ENCODE measurements around the gene PCSK7.
"Not testable (repeated sequence)": the region's sequence is repeated elsewhere in the genome, so short reads cannot be mapped to it uniquely, and the experiment has no call there.

Gene PCSK7

GRCh38 chr11:117214404-117215110 lies 17.3 kb downstream of the PCSK7 start:
- DNase-seq, result no peak

GRCh38 chr11:117212697-117213355 lies 19.0 kb downstream of the PCSK7 start:
- DNase-seq, result no peak

- no peak for DNase-seq
These were observed 21.3 kb downstream of the PCSK7 start for GRCh38 chr11:117210620-117211019.

GRCh38 chr11:117209351-117210125 lies 22.3 kb downstream of the PCSK7 start:
- DNase-seq, result not testable (repeated sequence)

- not testable (repeated sequence) for DNase-seq
These were observed 23.2 kb downstream of the PCSK7 start for GRCh38 chr11:117208710-117209109.

GRCh38 chr11:117207481-117207880 lies 24.4 kb downstream of the PCSK7 start:
- DNase-seq, result not testable (repeated sequence)

GRCh38 chr11:117206859-117207258 lies 25.0 kb downstream of the PCSK7 start:
- not testable (repeated sequence) for DNase-seq

GRCh38 chr11:117206111-117206510 lies 25.8 kb downstream of the PCSK7 start:
- not testable (repeated sequence) for DNase-seq

GRCh38 chr11:117205211-117205818 lies 26.6 kb downstream of the PCSK7 start:
- no peak for DNase-seq

GRCh38 chr11:117204283-117205080 lies 27.4 kb downstream of the PCSK7 start:
- DNase-seq, result no peak

GRCh38 chr11:117203069-117203407 lies 28.8 kb downstream of the PCSK7 start:
- DNase-seq, result no peak

GRCh38 chr11:117202386-117203068 lies 29.3 kb downstream of the PCSK7 start:
- DNase-seq, result no peak

GRCh38 chr11:117201658-117202305 lies 30.1 kb downstream of the PCSK7 start:
- DNase-seq, result no peak

GRCh38 chr11:117200813-117201657 lies 30.8 kb downstream of the PCSK7 start:
- no peak for DNase-seq

- no peak for DNase-seq
These were observed 31.7 kb downstream of the PCSK7 start for GRCh38 chr11:117199916-117200812.

- DNase-seq, result no peak
These were observed 32.6 kb downstream of the PCSK7 start, which contains the start of gene TAGLN for GRCh38 chr11:117199053-117199915. TSS of gene TAGLN (plus strand) at chr11:117199370. CDS start at chr11:117203014, 3,644 bp downstream.

- no peak for DNase-seq
These were observed 33.3 kb downstream of the PCSK7 start for GRCh38 chr11:117198613-117199012.
